Mesenchymal stem cell (in vitro differentiated cells and primary cell): ENCODE measurements around the gene BRWD1.
A peak's percentile ranks its signal among the peaks of the same experiment; 100 is the strongest.
"Not testable (repeated sequence)": the region's sequence is repeated elsewhere in the genome, so short reads cannot be mapped to it uniquely, and the experiment has no call there.

ENCODE experiments used
- DNase-seq: peaks from one replicate; pipeline ENCODE4 v3.0.0-alpha.2; 2013
- H2AFZ ChIP-seq: one replicate; pipeline ENCODE4 v1.6.1; 2013; ENCODE audit warnings: low read depth, mild to moderate bottlenecking, control low read depth, inconsistent platforms, low read length, moderate library complexity
- H2AK5ac ChIP-seq: 2 replicates; pipeline ENCODE4 v1.6.1; 2013; ENCODE audit warnings: low read length, moderate library complexity, mild to moderate bottlenecking, inconsistent platforms; ENCODE audit not compliant: severe bottlenecking
- H2BK120ac ChIP-seq: one replicate; pipeline ENCODE4 v1.6.1; 2013; ENCODE audit warnings: low read depth, mild to moderate bottlenecking, inconsistent platforms, low read length, moderate library complexity
- H2BK12ac ChIP-seq, 2 experiments: one replicate each; pipeline ENCODE4 v1.6.1; 2013; ENCODE audit warnings: inconsistent platforms in 2 of 2, low read length in 2 of 2, mild to moderate bottlenecking in 2 of 2, moderate library complexity in 2 of 2, control low read depth in 1 of 2
- H2BK15ac ChIP-seq: one replicate; pipeline ENCODE4 v1.6.1; 2013; ENCODE audit warnings: mild to moderate bottlenecking, low read depth, inconsistent platforms; ENCODE audit not compliant: poor library complexity, severe bottlenecking
- H2BK5ac ChIP-seq: 2 replicates; pipeline ENCODE4 v1.6.1; 2013; ENCODE audit warnings: low read depth, mild to moderate bottlenecking, low read length, control low read depth, inconsistent platforms; ENCODE audit not compliant: poor library complexity, severe bottlenecking
- H3K14ac ChIP-seq, 2 experiments: one replicate each; pipeline ENCODE4 v1.6.1; 2013; ENCODE audit warnings: inconsistent platforms in 2 of 2, low read length in 2 of 2, control low read depth in 1 of 2, mild to moderate bottlenecking in 1 of 2, moderate library complexity in 1 of 2
- H3K18ac ChIP-seq, 2 experiments: one replicate each; pipeline ENCODE4 v1.6.1; 2013; ENCODE audit warnings: inconsistent platforms in 2 of 2, low read length in 2 of 2, control low read depth in 1 of 2, low read depth in 1 of 2, mild to moderate bottlenecking in 1 of 2
- H3K23ac ChIP-seq, 2 experiments: one replicate each; pipeline ENCODE4 v1.6.1; 2013; ENCODE audit warnings: inconsistent platforms in 2 of 2, low read length in 2 of 2, mild to moderate bottlenecking in 2 of 2, moderate library complexity in 2 of 2, control low read depth in 1 of 2
- H3K27ac ChIP-seq: 2 replicates; pipeline ENCODE4 v1.5.1; 2013; ENCODE audit warnings: mild to moderate bottlenecking, moderate library complexity, low read length, control low read depth, inconsistent platforms; ENCODE audit not compliant: poor library complexity, severe bottlenecking
- H3K27me3 ChIP-seq, 2 experiments: 2 replicates each; pipeline versions ENCODE4 v1.6.1 to v1.7.0; 2013; ENCODE audit warnings: low read length in 2 of 2, mild to moderate bottlenecking in 2 of 2, moderate library complexity in 2 of 2, control low read depth in 1 of 2, inconsistent platforms in 1 of 2; ENCODE audit not compliant: control insufficient read depth in 1 of 2, insufficient read depth in 1 of 2
- H3K36me3 ChIP-seq, 2 experiments: 2 replicates each; pipeline versions ENCODE4 v1.6.1 to v1.7.0; 2013; ENCODE audit warnings: low read length in 2 of 2, control low read depth in 1 of 2, inconsistent platforms in 1 of 2, low read depth in 1 of 2, mild to moderate bottlenecking in 1 of 2; ENCODE audit not compliant: insufficient read depth in 2 of 2, control insufficient read depth in 1 of 2
- H3K4ac ChIP-seq, 2 experiments: one replicate each; pipeline ENCODE4 v1.6.1; 2013; ENCODE audit warnings: inconsistent platforms in 2 of 2, low read length in 2 of 2, mild to moderate bottlenecking in 2 of 2, moderate library complexity in 2 of 2, control low read depth in 1 of 2, low read depth in 1 of 2
- H3K4me1 ChIP-seq: 2 replicates; pipeline ENCODE4 v1.6.1; 2013; ENCODE audit warnings: low read depth, low read length, control low read depth; ENCODE audit not compliant: control insufficient read depth, insufficient read depth
- H3K4me2 ChIP-seq: 2 replicates; pipeline ENCODE4 v1.6.1; 2013; ENCODE audit warnings: low read length, mild to moderate bottlenecking, inconsistent platforms; ENCODE audit not compliant: poor library complexity, severe bottlenecking
- H3K4me3 ChIP-seq, 2 experiments: 2 replicates each; pipeline versions ENCODE4 v1.5.1 to v1.7.0; 2013; ENCODE audit warnings: low read length in 2 of 2, mild to moderate bottlenecking in 2 of 2, control low read depth in 1 of 2, low read depth in 1 of 2; ENCODE audit not compliant: insufficient read depth in 1 of 2
- H3K79me1 ChIP-seq: replicated peaks from 2 replicates; pipeline ENCODE4 v1.6.1; 2013; ENCODE audit warnings: mild to moderate bottlenecking, control low read depth, low read length, inconsistent platforms; ENCODE audit not compliant: poor library complexity, severe bottlenecking
- H3K9ac ChIP-seq: 2 replicates; pipeline ENCODE4 v1.7.0; 2013; ENCODE audit warnings: mild to moderate bottlenecking, low read length, moderate library complexity
- H3K9me3 ChIP-seq: 2 replicates; pipeline ENCODE4 v1.7.0; 2013; ENCODE audit warnings: mild to moderate bottlenecking, low read length; ENCODE audit not compliant: control insufficient read depth
- H4K8ac ChIP-seq: one replicate; pipeline ENCODE4 v1.6.1; 2013; ENCODE audit warnings: inconsistent platforms, mild to moderate bottlenecking, low read length, moderate library complexity
- H4K91ac ChIP-seq: one replicate; pipeline ENCODE4 v1.6.1; 2013; ENCODE audit warnings: mild to moderate bottlenecking, low read length, inconsistent platforms
- WGBS: methylation state at CpG from one replicate; pipeline ENCODE4 v1.1.7; 2013; ENCODE audit warnings: mixed read lengths; 5-methylcytosine and 5-hydroxymethylcytosine counted together

Gene BRWD1

GRCh38 chr21:39221997-39222486 is 91.4 kb downstream of the BRWD1 start:
- no peak overlapping the region for H2BK15ac ChIP-seq
- H4K91ac ChIP-seq = no peak overlapping the region
- H3K4ac ChIP-seq = no peak overlapping the region
- no peak overlapping the region for H3K18ac ChIP-seq
- H3K4me3 ChIP-seq = no peak overlapping the region
- 100% methylated on average over 1 of the region's 3 CpGs for WGBS
- H2AFZ ChIP-seq = no peak overlapping the region
- no peak overlapping the region for H3K9ac ChIP-seq
- H2AK5ac ChIP-seq = no peak overlapping the region
- no peak overlapping the region for H3K23ac ChIP-seq
- H4K8ac ChIP-seq = no peak overlapping the region
- H3K27me3 ChIP-seq = no peaks in the 10 kb centered on the region
- H3K27ac ChIP-seq = no peak overlapping the region
- no peak overlapping the region for H3K4me2 ChIP-seq
- no peaks in the 10 kb centered on the region for H3K9me3 ChIP-seq
- no peak for DNase-seq
- H3K4me1 ChIP-seq = no peaks in the 10 kb centered on the region
- H2BK120ac ChIP-seq = no peak overlapping the region
- H3K36me3 ChIP-seq = peaks cover 15 to 87% of the 10 kb centered on the region in 2 experiments
- H3K79me1 ChIP-seq = peaks cover 11% of the 10 kb centered on the region
- H2BK5ac ChIP-seq = no peak overlapping the region
- H2BK12ac ChIP-seq = no peak overlapping the region
- H3K14ac ChIP-seq = no peak overlapping the region

- Histone ChIP-seq H2BK15ac (no peak overlapping the region), H3K4me3 (no peak overlapping the region), H2BK120ac (no peak overlapping the region), H4K91ac (no peak overlapping the region), H2BK5ac (no peak overlapping the region), H3K4ac (no peak overlapping the region), H3K9ac (no peak overlapping the region), H3K36me3 (peaks cover 11 to 85% of the 10 kb centered on the region in 2 experiments), H2AFZ (no peak overlapping the region), H3K27me3 (no peaks in the 10 kb centered on the region), H3K23ac (no peak overlapping the region), H3K4me1 (no peaks in the 10 kb centered on the region), H2AK5ac (no peak overlapping the region), H3K79me1 (peaks cover 7% of the 10 kb centered on the region), H3K27ac (no peak overlapping the region), H3K14ac (peak overlapping the region in 1 of 2 experiments; percentile 77), H3K18ac (no peak overlapping the region), H3K9me3 (no peaks in the 10 kb centered on the region), H3K4me2 (no peak overlapping the region), H2BK12ac (no peak overlapping the region), H4K8ac (no peak overlapping the region)
- DNase-seq = no peak
- over 99% methylated on average over 3 of the region's 7 CpGs for WGBS
Observed at GRCh38 chr21:39221282-39221996, 92.0 kb downstream of the BRWD1 start.

GRCh38 chr21:39220875-39221274 is 92.6 kb downstream of the BRWD1 start:
- not testable (repeated sequence) for H3K4ac ChIP-seq, H3K4me1 ChIP-seq, H3K4me3 ChIP-seq, H2BK15ac ChIP-seq, H2BK120ac ChIP-seq, H4K8ac ChIP-seq, H3K27ac ChIP-seq, H3K23ac ChIP-seq, H3K14ac ChIP-seq, DNase-seq, H3K79me1 ChIP-seq, H3K27me3 ChIP-seq, H4K91ac ChIP-seq, H2AK5ac ChIP-seq, H2AFZ ChIP-seq, H3K4me2 ChIP-seq, H3K18ac ChIP-seq, H3K9ac ChIP-seq, H2BK12ac ChIP-seq, H2BK5ac ChIP-seq, H3K9me3 ChIP-seq
- H3K36me3 ChIP-seq = peaks cover 11 to 85% of the 10 kb centered on the region in 2 experiments
- WGBS = no CpG with 5 or more reads among the region's 2 CpGs

GRCh38 chr21:39220150-39220549 is 93.3 kb downstream of the BRWD1 start:
- no peak for DNase-seq
- H4K8ac ChIP-seq = no peak overlapping the region
- H2BK12ac ChIP-seq = no peak overlapping the region
- WGBS = 94% methylated on average over 3 of the region's 3 CpGs
- H2BK5ac ChIP-seq = no peak overlapping the region
- H3K27ac ChIP-seq = no peak overlapping the region
- no peak overlapping the region for H3K4me2 ChIP-seq
- no peak overlapping the region for H3K9ac ChIP-seq
- H3K4ac ChIP-seq = no peak overlapping the region
- H3K4me1 ChIP-seq = no peaks in the 10 kb centered on the region
- peaks cover 9% of the 10 kb centered on the region for H3K79me1 ChIP-seq
- H2AFZ ChIP-seq = no peak overlapping the region
- H2AK5ac ChIP-seq = no peak overlapping the region
- no peak overlapping the region for H2BK15ac ChIP-seq
- no peak overlapping the region for H3K23ac ChIP-seq
- no peak overlapping the region for H3K14ac ChIP-seq
- no peak overlapping the region for H2BK120ac ChIP-seq
- H3K18ac ChIP-seq = no peak overlapping the region
- H3K9me3 ChIP-seq = no peaks in the 10 kb centered on the region
- H3K36me3 ChIP-seq = peaks cover 11 to 91% of the 10 kb centered on the region in 2 experiments
- H4K91ac ChIP-seq = no peak overlapping the region
- H3K27me3 ChIP-seq = no peaks in the 10 kb centered on the region
- no peak overlapping the region for H3K4me3 ChIP-seq
